Measurements from ENCODE around the gene TENT4A. TPM values are rescaled to one million over a fixed set of nuclear protein-coding genes. Genes with fewer than 3 reads are reported as not detected.

The TENT4A gene
- total RNA-seq, 1 experiment from 2014 or later: 25.6 TPM

DNA sequence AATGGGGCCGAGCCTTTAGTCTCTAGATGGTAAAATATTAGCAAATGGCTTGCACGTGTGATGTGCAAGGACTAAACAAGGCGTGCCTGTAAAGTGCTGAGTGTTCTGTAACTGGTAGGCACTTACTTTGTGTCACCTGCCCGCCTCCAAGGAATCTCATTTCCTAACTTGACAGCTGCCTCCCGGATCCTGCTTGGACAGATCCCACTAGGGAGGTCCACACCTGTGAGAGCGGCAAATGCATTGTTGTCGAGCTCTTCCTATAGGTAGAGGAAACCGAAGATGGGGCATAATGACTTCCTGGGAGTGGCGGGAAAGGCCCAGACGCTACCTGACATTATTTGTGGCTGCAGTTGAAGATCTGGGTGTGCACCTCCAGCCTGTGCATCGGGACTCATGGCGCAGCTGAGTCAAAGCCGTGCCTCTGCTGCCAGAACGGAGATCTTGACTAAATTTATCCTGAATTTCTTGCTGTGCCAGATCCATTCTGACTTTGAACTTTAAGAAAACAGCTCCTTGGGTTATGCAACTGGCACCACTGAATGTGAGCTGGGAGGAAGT, 79.8 kb downstream of the TENT4A start:
- no peak overlapping the region for H4K8ac ChIP-seq (replicated peaks; ENCODE audit: insufficient read length, low read depth, low read length)
- Mint-ChIP-seq H3K9me3 (no peaks in the 10 kb centered on the region; a peak in 1 of 5 replicates), H3K27ac (no peak overlapping the region), H3K4me3 (no peak overlapping the region), H3K36me3 (ENCODE audit: insufficient read depth in 1 of 3, low read depth in 3 of 3) (no peaks in the 10 kb centered on the region), H3K4me1 (peaks cover 3 to 8% of the 10 kb centered on the region in 2 experiments; a peak in 3 of 4 replicates), H3K27me3 (ENCODE audit: low read depth) (peaks cover 16% of the 10 kb centered on the region)
- no peak overlapping the region for H3K23ac ChIP-seq (ENCODE audit: insufficient read length, low read depth, low read length)
- no peak overlapping the region for H3K14ac ChIP-seq (ENCODE audit: insufficient read depth, low read length)
- no peaks in the 10 kb centered on the region for H3K23me2 ChIP-seq (ENCODE audit: insufficient read length, low read depth, low read length, poor library complexity, severe bottlenecking)
- H3K18ac ChIP-seq (ENCODE audit: insufficient read length, low read depth, low read length): no peak overlapping the region
- H2AFZ ChIP-seq (ENCODE audit: low read length): no peak overlapping the region
- H3K9me3 ChIP-seq (ENCODE audit: control insufficient read depth, low read depth, low read length): no peaks in the 10 kb centered on the region
- TF ChIP-seq CTCF (conservative IDR thresholded peaks at IDR 0.05): no peak
- H2BK15ac ChIP-seq (ENCODE audit: low read depth, low read length): no peak overlapping the region
- no peak overlapping the region for H3K56ac ChIP-seq (ENCODE audit: insufficient read length, low read depth, low read length)
- no peaks in the 10 kb centered on the region for H3K27me3 ChIP-seq (ENCODE audit: insufficient read depth, low read length)
- H3K4me2 ChIP-seq (ENCODE audit: insufficient read depth, insufficient read length, low read length): no peak overlapping the region
- H2BK5ac ChIP-seq (ENCODE audit: insufficient read length, low read length): no peak overlapping the region
- no peaks in the 10 kb centered on the region for H3K4me1 ChIP-seq (ENCODE audit: insufficient read depth, low read length)
- no peak overlapping the region for H2BK12ac ChIP-seq (ENCODE audit: insufficient read length, low read depth, low read length)
- no peak overlapping the region for H3K9ac ChIP-seq (ENCODE audit: extremely low read depth, insufficient read length, low read length)
- H3K79me1 ChIP-seq (ENCODE audit: insufficient read depth, low read depth, low read length, poor library complexity, severe bottlenecking): no peaks in the 10 kb centered on the region
- no peak overlapping the region for H4K91ac ChIP-seq (ENCODE audit: insufficient read length, low read depth, low read length)
- no peak overlapping the region for H3T11ph ChIP-seq (ENCODE audit: low read length)
- no peak overlapping the region for H3K27ac ChIP-seq (ENCODE audit: insufficient read length, low read depth, low read length)
- no peak overlapping the region for H4K5ac ChIP-seq (ENCODE audit: insufficient read length, low read depth, low read length)
- no peak overlapping the region for H2BK120ac ChIP-seq (ENCODE audit: low read depth, low read length, poor library complexity, severe bottlenecking)
- no CpG with 5 or more reads among the region's 14 CpGs for WGBS (ENCODE audit: extremely low coverage, insufficient read length, low lambda C conversion rate)
- H2BK20ac ChIP-seq (ENCODE audit: low read depth, low read length, poor library complexity, severe bottlenecking): no peak overlapping the region
- no peaks in the 10 kb centered on the region for H4K20me1 ChIP-seq (ENCODE audit: control insufficient read depth, insufficient read depth, insufficient read length)
- H3K4ac ChIP-seq (ENCODE audit: low read depth, low read length): no peak overlapping the region
- DNase-seq: no peak
- no peak overlapping the region for H2AK5ac ChIP-seq (ENCODE audit: insufficient read length, low read length)
- H3K79me2 ChIP-seq (ENCODE audit: insufficient read depth, low read length): no peaks in the 10 kb centered on the region
